Natural killer cell treated with Interleukin-12 subunit alpha and Interleukin-12 subunit beta and Interleukin-15 and Interleukin-18, amount 100 ng/mL, for 72 hours (primary cell): ENCODE data around the gene DPEP1. TPM values are rescaled to one million over a fixed set of nuclear protein-coding genes. Genes with fewer than 3 reads are reported as not detected.

Source experiments
- ATAC-seq, 2 donors: fragments of 150-1000 bp; cut with Tn5 transposase in 1 of 2; sonication (Bioruptor Pico), chemical (Tn5 transposase) in 1 of 2; 2 replicates each; pipeline ENCODE4 v1.10.0; 2021
- DNase-seq: peaks from one replicate; pipeline ENCODE4 v3.0.0; 2022; ENCODE audit warnings: low spot score
- H3K27ac Mint-ChIP-seq, 2 donors: 1 replicate in 1 of 2; 2 replicates in 1 of 2; pipeline ENCODE4 v1.8.0; 2022; ENCODE audit warnings: mixed read lengths in 2 of 2, mild to moderate bottlenecking in 1 of 2, moderate library complexity in 1 of 2
- H3K27me3 Mint-ChIP-seq, 2 donors: 1 replicate in 1 of 2; 2 replicates in 1 of 2; pipeline ENCODE4 v1.8.0; 2022; ENCODE audit warnings: mixed read lengths in 2 of 2
- H3K36me3 Mint-ChIP-seq: one replicate; pipeline ENCODE4 v1.8.0; 2022; ENCODE audit warnings: mixed read lengths
- H3K4me1 Mint-ChIP-seq, 2 donors: 1 replicate in 1 of 2; 2 replicates in 1 of 2; pipeline ENCODE4 v1.8.0; 2022; ENCODE audit warnings: low read depth in 2 of 2, mixed read lengths in 2 of 2, mild to moderate bottlenecking in 1 of 2
- H3K4me3 Mint-ChIP-seq: one replicate; pipeline ENCODE4 v1.8.0; 2022; ENCODE audit warnings: mixed read lengths
- H3K9me3 Mint-ChIP-seq: 2 replicates; pipeline ENCODE4 v1.8.0; 2022; ENCODE audit warnings: mixed read lengths
- total RNA-seq, 2 donors: library from RNA; stranded (reverse); gene quantifications; one replicate each; pipeline ENCODE4 v1.2.3, GENCODE V29; 2022

DPEP1 gene
- total RNA-seq, 2 donors from 2014 or later = not detected

DNA sequence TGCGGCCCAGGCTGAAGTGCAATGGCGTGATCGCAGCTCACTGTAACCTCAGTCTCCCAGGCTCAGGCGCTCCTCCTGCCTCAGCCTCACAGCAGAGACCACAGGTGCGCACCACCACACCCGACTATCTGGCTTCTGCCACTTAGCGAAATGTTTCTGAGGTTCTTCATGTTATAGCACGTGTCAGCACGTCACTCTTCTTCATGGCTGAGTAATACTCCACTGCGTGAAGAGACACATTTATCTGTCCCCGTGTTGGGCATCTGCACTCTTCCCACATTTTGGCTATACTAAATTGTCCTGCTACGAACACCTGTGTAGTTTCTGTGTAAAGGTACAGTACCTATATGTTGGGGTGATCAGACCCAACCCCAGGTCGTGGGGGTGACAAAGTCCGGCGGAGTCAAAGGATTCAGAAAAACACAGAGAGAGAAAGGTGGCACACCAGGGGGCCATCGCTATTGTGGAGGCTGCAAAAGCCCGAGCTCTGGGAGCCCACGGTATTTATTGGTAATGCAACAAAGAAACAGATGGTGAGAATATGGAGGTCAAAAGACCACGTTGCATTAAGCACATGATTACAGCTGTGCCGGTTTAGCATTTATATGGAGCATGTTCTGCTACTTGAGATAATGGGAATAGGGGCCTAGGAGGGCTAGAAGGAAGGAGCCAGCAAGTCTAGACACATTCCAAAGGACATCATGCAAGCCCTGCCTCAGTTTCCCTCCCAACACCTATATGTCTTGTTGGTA, 851 bp upstream of the DPEP1 start:
- H3K4me1 Mint-ChIP-seq = peaks cover 11 to 13% of the 10 kb centered on the region in 2 donors
- peaks cover 3% of the 10 kb centered on the region for H3K9me3 Mint-ChIP-seq
- no peak for DNase-seq
- H3K4me3 Mint-ChIP-seq = no peak overlapping the region
- H3K27me3 Mint-ChIP-seq = no peaks in the 10 kb centered on the region
- H3K36me3 Mint-ChIP-seq = no peaks in the 10 kb centered on the region
- peak overlapping the region in 1 of 2 donors; percentile 19 for H3K27ac Mint-ChIP-seq
- ATAC-seq = no peak

DNA sequence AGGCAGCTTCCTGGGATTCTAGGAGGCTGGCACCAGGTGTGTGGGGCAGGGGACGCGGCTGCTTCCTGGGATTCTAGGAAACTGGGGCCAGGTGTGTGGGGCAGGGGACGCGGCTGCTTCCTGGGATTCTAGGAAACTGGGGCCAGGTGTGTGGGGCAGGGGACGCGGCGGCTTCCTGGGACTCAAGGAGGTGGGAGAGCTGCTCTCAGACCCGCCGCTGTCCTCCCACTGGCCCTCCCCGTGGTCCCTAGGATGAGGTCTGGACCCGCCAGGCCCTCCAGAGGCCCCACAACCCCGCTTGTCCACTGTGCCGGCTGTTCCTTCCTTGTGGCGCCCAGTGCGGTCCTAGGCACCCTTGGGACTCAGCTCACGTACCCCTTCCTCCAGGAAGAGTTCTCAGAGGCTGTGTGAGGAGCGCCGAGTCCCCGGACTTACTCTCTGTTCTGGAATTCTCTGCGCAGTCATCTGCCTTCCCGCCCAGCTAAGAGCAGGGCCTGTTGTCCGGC, 565 bp downstream of the DPEP1 start:
- DNase-seq (no peak), ATAC-seq (no peak)
- peaks cover 3% of the 10 kb centered on the region for H3K9me3 Mint-ChIP-seq
- H3K4me1 Mint-ChIP-seq = peaks cover 11 to 13% of the 10 kb centered on the region in 2 donors
- H3K36me3 Mint-ChIP-seq = no peaks in the 10 kb centered on the region
- no peaks in the 10 kb centered on the region for H3K27me3 Mint-ChIP-seq
- H3K27ac Mint-ChIP-seq = no peak overlapping the region
- H3K4me3 Mint-ChIP-seq = no peak overlapping the region

DNA sequence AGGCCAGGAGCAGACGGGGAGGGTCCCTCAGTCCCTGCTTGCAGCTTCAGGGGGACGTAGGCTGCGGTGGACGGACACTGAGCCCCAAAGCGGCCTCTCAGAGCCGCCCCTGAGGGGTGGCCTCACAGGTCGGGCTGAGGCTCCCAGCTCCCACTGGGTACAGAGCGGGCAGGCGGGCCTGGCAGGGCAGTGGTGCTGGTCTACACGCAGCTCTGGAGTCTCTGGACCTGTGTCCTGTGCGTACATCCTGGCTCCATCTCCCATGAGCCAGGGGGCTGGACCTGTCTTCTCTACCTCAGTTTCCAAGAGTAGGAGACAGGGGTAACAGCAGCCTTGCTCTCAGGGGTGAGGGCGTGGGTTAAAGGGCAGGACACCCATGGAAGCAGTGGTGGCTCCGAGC, 1.7 kb downstream of the DPEP1 start:
- H3K4me3 Mint-ChIP-seq = no peak overlapping the region

DNA sequence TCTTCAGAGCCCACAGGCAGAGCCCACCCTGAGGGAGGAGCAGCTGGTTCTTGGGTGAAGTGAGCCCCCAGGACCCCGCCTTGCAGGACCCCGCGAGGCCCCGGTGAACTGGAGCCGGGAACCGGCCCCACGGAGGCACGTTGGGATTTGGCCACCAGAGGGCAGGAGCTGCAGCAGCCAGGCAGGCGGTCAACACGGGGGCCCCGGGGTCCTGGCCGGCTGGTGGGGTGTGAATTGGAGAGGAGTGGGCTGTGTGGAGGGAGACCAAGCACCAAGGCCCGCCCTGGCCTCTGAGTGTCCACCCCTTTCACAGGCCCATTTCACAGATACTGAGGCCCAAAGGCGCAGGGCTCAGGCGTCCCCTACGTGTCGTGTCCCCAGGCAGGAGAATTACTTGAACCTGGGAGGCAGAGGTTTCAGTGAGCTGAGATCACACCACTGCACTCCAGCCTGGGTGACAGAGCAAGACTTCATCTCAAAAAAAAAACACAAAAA, 2.2 kb downstream of the DPEP1 start:
- Mint-ChIP-seq H3K27ac (peak overlapping the region in 1 of 2 donors; percentile 82), H3K36me3 (no peaks in the 10 kb centered on the region), H3K27me3 (no peaks in the 10 kb centered on the region), H3K9me3 (peaks cover 3% of the 10 kb centered on the region), H3K4me1 (peaks cover 11 to 13% of the 10 kb centered on the region in 2 donors), H3K4me3 (no peak overlapping the region)
- no peak for ATAC-seq
- no peak for DNase-seq

More for the DNA sequence above, 1.7 kb downstream of the DPEP1 start:
- no peak for ATAC-seq
- Mint-ChIP-seq H3K9me3 (peaks cover 3% of the 10 kb centered on the region), H3K4me1 (peaks cover 11 to 13% of the 10 kb centered on the region in 2 donors), H3K36me3 (no peaks in the 10 kb centered on the region), H3K27me3 (no peaks in the 10 kb centered on the region), H3K27ac (no peak overlapping the region)
- no peak for DNase-seq

DNA sequence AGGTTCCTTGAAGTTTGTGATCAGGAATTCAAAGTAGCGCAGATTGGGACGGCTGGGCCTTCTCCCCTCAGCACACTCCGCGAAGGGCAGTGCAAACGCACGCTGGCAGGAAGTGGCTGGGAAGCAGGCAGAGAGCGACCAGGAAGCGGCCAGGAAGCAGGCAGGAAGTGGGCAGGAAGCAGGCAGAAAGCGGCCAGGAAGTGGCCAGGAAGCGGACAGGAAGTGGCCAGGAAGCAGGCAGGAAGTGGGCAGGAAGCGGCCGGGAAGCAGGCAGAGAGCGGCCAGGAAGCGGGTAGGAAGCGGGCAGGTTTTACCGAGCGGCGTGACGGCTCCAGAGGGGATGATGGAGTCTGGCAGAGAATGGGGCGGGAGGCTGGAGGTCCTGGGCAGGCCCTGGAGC, 3.2 kb downstream of the DPEP1 start:
- Mint-ChIP-seq H3K27me3 (no peaks in the 10 kb centered on the region), H3K36me3 (no peaks in the 10 kb centered on the region), H3K27ac (peak overlapping the region; percentile 78 to 82), H3K4me1 (peaks cover 11 to 13% of the 10 kb centered on the region in 2 donors), H3K9me3 (peaks cover 3% of the 10 kb centered on the region), H3K4me3 (peak overlapping the region; percentile 58)
- ATAC-seq = no peak
- DNase-seq = no peak

DNA sequence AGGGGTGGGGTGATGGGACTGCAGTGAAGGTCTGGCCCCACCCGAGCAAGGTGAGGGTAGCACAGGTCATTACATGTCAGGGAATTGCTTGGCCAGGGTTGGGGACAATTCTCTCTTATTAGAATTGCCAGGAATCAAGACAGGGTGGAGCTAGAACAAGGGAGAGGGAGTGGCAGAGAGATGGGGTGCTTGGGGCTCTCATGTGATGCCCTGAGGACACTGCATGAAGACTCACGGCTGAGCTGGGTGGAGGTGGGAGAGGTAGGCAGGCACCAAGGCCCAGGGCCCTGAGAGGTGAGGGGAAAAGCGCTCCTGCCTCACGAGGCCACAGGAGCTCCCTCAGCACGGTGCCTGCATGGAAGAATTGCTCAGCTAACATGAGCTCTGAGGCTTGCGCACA, 3.6 kb downstream of the DPEP1 start:
- Mint-ChIP-seq H3K27me3 (no peaks in the 10 kb centered on the region), H3K27ac (peak overlapping the region; percentile 78 to 82), H3K4me1 (peaks cover 11 to 13% of the 10 kb centered on the region in 2 donors), H3K9me3 (peaks cover 3% of the 10 kb centered on the region), H3K4me3 (no peak overlapping the region), H3K36me3 (no peaks in the 10 kb centered on the region)
- no peak for DNase-seq
- ATAC-seq = no peak

DNA sequence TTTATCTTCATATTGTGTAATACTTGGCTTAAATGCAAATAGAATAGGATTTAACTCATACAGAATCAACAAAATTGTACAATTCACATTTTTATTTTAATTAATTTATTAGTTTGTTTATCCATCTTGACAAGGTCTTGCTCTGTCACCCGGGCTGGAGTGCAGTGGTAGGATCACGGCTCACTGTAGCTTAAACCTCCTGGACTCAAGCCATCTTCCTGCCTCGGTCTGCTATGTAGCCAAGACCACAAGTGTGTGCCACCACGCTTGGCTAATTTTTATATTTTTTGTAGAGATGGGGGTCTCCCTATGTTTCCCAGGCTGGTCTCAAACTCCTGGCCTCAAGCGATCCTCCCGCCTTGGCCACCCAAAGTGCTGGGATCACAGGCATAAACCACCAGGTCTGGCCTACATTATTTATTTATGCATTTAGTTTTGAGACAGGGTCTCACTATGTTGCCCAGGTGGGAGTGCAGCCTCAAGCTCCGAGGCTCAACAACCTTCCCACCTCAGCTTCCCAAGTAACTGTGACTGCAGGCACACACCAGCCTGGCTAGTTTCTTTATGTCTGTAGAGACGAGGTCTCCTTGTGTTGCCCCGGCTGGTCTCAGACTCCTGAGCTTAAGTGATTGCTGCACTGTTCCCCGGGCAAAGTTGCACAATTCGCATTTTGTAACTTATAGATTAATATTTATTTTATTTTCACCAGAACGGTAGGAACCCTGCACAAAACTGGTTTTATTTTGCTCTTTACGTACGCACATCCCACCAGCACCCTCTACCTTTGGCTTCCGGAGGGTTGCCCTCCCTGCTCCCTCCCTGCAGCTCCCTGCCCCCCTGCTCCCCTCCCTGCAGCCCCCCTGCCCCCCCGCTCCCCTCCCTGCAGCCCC, 4.9 kb downstream of the DPEP1 start:
- H3K27ac Mint-ChIP-seq = no peak overlapping the region
- H3K4me3 Mint-ChIP-seq = no peak overlapping the region
- peaks cover 9 to 12% of the 10 kb centered on the region in 2 donors for H3K4me1 Mint-ChIP-seq
- no peak for DNase-seq
- no peaks in the 10 kb centered on the region for H3K36me3 Mint-ChIP-seq
- peaks cover 3% of the 10 kb centered on the region for H3K9me3 Mint-ChIP-seq
- peaks cover under 1 to 3% of the 10 kb centered on the region in 2 donors for H3K27me3 Mint-ChIP-seq
- no peak for ATAC-seq

DNA sequence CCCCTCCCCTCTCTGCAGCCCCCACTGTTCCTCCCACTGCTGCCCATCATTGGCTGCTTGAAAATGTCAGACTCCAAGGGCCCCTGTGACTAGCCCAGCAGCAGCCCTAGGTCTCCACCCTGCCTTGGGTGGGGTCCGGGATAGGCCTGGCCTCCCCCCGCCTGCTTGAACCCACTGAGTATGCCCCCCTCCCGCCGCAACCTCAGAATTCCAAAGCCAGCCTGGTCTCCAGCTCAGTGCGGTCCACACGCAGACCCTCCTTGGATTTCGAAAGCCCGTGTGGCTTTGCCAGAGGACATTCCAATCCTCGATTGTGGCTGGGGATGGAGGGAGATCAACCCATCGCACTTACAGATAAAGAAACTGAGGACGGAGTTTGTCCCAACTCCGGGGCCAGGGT, 6.4 kb downstream of the DPEP1 start:
- DNase-seq (no peak), ATAC-seq (no peak)
- peaks cover 9 to 13% of the 10 kb centered on the region in 2 donors for H3K4me1 Mint-ChIP-seq
- no peak overlapping the region for H3K27ac Mint-ChIP-seq
- no peak overlapping the region for H3K4me3 Mint-ChIP-seq
- no peaks in the 10 kb centered on the region for H3K36me3 Mint-ChIP-seq
- peaks cover 11 to 16% of the 10 kb centered on the region in 2 donors for H3K27me3 Mint-ChIP-seq
- H3K9me3 Mint-ChIP-seq = peaks cover 3% of the 10 kb centered on the region

DNA sequence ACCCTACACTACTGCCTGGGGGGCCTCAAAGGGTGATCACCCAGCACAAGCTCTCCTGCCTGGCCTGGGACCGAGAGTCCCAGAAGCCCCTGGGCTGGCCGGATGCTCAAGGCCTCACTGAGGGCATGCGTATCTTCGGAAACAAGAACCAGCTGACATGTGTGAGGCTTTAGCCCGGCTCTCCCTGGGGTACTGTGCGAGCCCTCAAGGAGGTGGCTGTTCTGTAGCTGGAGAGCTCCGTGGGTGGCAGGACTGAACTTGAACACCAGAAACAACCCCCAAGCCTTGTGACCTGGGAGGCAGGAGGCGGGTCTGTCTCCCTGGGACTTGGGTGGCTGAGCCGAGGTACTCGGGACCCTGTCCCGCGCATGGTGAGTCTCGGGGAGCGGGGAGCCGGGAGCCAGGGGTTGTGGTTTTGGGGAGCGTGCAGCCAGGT, 7.0 kb downstream of the DPEP1 start:
- peaks cover 3% of the 10 kb centered on the region for H3K9me3 Mint-ChIP-seq
- H3K36me3 Mint-ChIP-seq = no peaks in the 10 kb centered on the region
- peaks cover 17 to 21% of the 10 kb centered on the region in 2 donors for H3K27me3 Mint-ChIP-seq
- no peak for ATAC-seq
- no peak for DNase-seq
- H3K4me1 Mint-ChIP-seq = peaks cover 9 to 13% of the 10 kb centered on the region in 2 donors
- no peak overlapping the region for H3K4me3 Mint-ChIP-seq
- H3K27ac Mint-ChIP-seq = no peak overlapping the region

DNA sequence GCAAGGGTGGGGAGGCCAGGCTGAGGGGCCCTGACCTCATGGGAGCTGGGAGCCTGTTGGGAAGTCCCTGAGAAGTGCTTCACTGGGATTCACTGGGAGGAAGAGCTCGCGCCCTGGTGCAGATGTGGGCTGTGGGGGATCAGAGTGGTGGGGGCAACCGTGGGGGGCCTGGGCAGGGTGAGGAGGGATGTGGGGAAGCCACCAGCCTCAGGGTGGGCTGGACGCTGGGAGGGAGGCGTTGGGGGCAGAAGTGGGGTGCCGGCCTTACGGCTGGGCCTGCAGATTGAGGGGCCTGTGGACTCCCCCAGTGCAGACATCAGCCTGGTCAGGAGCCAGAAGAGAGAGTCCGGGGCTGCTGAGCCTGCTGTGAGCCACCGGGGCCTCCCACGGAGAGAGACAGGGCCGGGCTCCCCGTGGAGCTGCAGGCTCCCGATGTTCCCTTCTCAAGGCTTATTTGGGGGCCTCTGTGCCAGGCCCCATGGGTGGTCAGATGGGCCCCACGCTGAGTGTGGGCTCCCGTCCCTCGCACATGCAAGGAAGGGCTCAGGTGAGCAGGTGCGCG, 7.8 kb downstream of the DPEP1 start:
- ATAC-seq (no peak), DNase-seq (no peak)
- Mint-ChIP-seq H3K4me3 (no peak overlapping the region), H3K27ac (no peak overlapping the region), H3K4me1 (peaks cover 7 to 12% of the 10 kb centered on the region in 2 donors), H3K9me3 (peaks cover 3% of the 10 kb centered on the region), H3K36me3 (no peaks in the 10 kb centered on the region), H3K27me3 (peaks cover 17 to 21% of the 10 kb centered on the region in 2 donors)

DNA sequence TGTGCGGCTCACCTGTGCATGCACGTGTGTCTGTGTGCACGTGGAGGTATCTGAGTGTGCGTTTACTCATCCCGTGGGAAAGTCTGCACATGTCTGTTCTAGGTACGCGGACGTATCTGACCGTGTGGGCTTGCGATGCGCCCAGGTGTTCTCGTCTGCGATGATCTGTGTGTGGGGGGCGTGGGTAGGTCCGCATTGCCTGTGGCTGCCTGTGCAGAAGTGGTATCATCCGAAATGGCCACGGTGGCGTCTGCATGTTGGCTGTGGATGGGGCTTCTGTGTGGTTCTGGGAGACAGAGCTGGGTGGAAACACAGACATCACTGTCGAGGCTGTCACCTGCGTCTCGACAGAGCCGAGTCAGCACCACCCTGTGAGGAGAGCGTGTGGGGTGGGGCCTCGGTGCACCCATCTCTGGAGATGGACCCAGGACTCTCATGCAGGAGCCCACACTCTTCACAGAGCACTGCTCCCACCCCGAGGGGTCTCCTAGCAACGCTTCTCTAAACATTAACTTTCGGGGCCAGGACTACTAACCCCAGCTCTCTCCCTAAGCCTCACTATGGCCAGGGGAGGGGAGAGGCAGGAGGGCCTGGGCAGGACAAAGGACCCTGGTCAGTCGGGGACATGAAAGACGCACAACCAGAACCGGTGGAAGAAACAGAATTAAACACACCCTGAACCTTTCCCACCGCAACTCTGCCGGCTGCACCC, 8.4 kb downstream of the DPEP1 start:
- H3K27me3 Mint-ChIP-seq = peaks cover 17 to 21% of the 10 kb centered on the region in 2 donors
- no peaks in the 10 kb centered on the region for H3K36me3 Mint-ChIP-seq
- DNase-seq (no peak), ATAC-seq (peak in 1 of 2 donors; percentile 17)
- H3K9me3 Mint-ChIP-seq = no peaks in the 10 kb centered on the region
- H3K4me1 Mint-ChIP-seq = peaks cover under 1 to 5% of the 10 kb centered on the region in 2 donors
- no peak overlapping the region for H3K27ac Mint-ChIP-seq
- no peak overlapping the region for H3K4me3 Mint-ChIP-seq

DNA sequence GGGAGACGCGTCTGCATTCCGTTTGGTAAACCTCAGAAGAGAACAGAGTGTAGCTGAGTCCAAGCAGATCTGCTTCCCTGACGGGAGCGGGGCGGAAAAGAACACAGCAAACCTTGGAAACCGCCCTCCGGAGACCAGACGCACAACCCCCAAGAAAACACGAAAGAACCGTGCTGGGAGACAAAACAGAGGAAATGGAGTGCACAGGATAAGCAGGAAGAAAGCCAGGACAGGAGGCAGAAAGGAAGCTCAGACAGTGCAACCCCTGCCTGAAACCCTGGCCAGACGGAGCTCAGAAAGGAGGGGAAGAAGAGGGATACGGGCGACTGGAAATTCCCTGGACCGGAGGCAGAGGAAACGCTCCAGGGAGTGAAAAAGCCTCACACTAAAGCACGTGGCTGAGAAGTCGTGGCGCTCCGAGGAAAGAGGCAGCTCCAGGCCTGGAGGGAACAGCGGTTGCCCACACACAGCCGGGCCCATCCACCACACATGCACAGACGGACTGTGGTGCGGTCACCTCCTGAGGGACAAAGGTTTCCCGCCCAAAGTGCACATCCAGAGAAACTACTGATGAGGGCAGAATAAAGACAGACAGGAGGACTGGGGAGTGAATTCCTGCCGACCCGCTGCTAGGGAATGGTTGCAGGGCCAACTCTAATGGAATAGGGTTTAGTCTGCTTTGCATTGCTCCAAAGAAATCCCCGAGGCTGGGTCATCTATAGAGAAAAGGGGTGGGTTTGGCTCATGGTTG, 10.2 kb downstream of the DPEP1 start:
- peaks cover 0 to 2% of the 10 kb centered on the region in 2 donors for H3K4me1 Mint-ChIP-seq
- DNase-seq (no peak), ATAC-seq (no peak)
- no peaks in the 10 kb centered on the region for H3K36me3 Mint-ChIP-seq
- no peaks in the 10 kb centered on the region for H3K9me3 Mint-ChIP-seq
- no peak overlapping the region for H3K4me3 Mint-ChIP-seq
- H3K27me3 Mint-ChIP-seq = peaks cover 17 to 21% of the 10 kb centered on the region in 2 donors
- no peak overlapping the region for H3K27ac Mint-ChIP-seq
